GM12878 (cell line): Measurements from ENCODE around the gene ABCA9.
"Not testable (repeated sequence)": the region's sequence is repeated elsewhere in the genome, so short reads cannot be mapped to it uniquely, and the experiment has no call there.

ENCODE experiments used
- CHD2 ChIP-seq: IDR thresholded peaks from 2 replicates; pipeline ENCODE4 v1.6.1; 2011; ENCODE audit warnings: low read depth, low read length, improper control_type of control experiment, borderline replicate concordance
- NFYA ChIP-seq: IDR thresholded peaks from 2 replicates; pipeline ENCODE4 v1.6.1; 2011; ENCODE audit warnings: low read depth, mild to moderate bottlenecking, low read length, improper control_type of control experiment, borderline replicate concordance
- TF ChIP-seq, protein P1 (sequence below), 3 experiments: IDR thresholded peaks in 2 of 3; conservative IDR thresholded peaks in 1 of 3; 2 replicates each; pipeline ENCODE4 v1.5.1; 2011; ENCODE audit warnings: low read depth in 3 of 3, low read length in 3 of 3, mild to moderate bottlenecking in 3 of 3, control low read depth in 2 of 3, moderate library complexity in 2 of 3, inconsistent platforms in 1 of 3, mixed read lengths in 1 of 3; ENCODE audit not compliant: control insufficient read depth in 2 of 3, insufficient read depth in 1 of 3; ENCODE audit errors: extremely low read depth in 1 of 3

DNA sequence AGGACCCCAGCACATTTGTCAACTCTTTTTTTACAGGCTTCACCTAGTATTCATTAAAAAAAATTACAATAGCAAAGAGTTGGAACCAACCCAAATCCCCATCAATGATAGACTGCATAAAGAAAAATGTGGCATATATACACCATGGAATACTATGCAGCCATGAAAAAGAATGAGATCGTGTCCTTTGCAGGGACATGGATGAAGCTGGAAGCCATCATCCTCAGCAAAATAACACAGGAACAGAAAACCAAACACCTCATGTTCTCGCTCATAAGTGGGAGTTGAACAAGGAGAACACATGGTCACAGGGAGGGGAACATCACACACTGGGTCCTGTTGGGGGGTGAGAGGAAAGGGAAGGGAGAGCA is 116.9 kb downstream of the ABCA9 start:
- TF ChIP-seq CHD2, NFYA: not testable (repeated sequence)
- TF ChIP-seq, protein P1, sequence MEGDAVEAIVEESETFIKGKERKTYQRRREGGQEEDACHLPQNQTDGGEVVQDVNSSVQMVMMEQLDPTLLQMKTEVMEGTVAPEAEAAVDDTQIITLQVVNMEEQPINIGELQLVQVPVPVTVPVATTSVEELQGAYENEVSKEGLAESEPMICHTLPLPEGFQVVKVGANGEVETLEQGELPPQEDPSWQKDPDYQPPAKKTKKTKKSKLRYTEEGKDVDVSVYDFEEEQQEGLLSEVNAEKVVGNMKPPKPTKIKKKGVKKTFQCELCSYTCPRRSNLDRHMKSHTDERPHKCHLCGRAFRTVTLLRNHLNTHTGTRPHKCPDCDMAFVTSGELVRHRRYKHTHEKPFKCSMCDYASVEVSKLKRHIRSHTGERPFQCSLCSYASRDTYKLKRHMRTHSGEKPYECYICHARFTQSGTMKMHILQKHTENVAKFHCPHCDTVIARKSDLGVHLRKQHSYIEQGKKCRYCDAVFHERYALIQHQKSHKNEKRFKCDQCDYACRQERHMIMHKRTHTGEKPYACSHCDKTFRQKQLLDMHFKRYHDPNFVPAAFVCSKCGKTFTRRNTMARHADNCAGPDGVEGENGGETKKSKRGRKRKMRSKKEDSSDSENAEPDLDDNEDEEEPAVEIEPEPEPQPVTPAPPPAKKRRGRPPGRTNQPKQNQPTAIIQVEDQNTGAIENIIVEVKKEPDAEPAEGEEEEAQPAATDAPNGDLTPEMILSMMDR (IDR thresholded peaks at IDR 0.05 in 2 of 3, conservative IDR thresholded peaks at IDR 0.05 in 1 of 3; ENCODE audit: control insufficient read depth in 2 of 3, extremely low read depth in 1 of 3, insufficient read depth in 1 of 3, low read depth in 3 of 3, low read length in 3 of 3) = not testable (repeated sequence)
